ENCODE measurements around the gene MPC1L.

MPC1L gene

DNA sequence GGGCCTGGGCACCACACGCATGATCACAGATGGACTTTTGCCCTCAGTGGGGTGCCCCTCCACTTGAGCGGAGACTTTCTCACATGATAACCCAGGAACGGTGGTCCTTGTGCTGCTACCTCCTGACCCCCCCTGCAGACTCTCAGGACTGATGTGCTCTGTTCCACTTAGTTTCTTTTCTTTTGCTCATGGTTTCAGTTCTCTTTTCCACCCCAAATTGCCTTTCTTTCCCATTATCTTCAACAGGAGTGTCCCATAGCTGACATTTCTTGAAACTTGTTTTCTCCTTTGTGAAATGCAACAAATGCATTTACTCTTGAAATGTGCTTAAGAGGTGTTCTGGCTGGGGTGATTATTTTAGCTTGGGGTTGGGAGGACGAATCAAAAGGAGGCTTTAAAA is 9.0 kb downstream of the MPC1L start:
- no peak for DNase-seq

DNA sequence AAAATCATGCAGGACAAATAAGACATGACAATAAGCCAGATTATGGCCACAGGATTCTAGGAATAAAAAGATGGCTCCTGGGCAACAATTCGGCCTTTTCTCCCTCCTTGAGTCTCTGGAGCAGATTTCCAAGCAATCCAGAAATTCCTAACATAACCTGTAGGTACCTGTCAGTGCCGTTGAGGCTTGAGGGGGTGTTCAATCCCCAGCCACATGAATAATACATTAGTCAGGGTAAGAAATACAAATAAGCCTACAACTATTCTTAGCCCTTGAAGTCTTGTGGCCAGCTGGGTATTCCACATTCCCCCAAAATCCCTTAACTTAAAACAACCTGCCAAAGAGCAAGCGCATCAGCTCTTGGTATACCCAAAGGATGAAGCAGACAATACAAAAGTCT is 14.5 kb downstream of the MPC1L start:
- DNase-seq, result no peak

DNA sequence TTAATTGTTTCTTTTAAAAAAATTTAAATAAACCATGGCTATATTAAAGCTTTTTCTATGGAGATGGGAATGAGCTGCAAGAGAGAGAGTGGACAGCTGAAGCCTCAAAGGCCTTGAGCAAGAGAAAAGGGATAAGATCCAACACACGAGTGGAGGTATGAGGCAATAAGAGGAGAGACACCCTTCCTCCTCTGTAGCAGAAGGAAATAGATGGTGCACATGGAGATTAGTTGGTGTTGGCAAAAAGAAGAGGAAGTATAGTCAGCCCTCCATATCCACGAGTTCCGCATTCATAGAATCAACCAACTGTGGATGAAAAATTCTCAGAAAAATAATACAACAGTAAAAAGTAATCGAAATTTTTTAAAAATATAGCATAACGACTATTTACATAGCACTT is 20.9 kb downstream of the MPC1L start:
- DNase-seq, result no peak

GRCh38 chrX:40644821-40645358 is 21.7 kb downstream of the MPC1L start:
- DNase-seq, result peak; percentile 53

GRCh38 chrX:40646489-40647306 is 23.5 kb downstream of the MPC1L start:
- peak; percentile 59 for DNase-seq

GRCh38 chrX:40647307-40648197 is 24.3 kb downstream of the MPC1L start, which contains the start of gene CXorf38:
CXorf38 (minus strand) TSS chrX:40647561; CDS start chrX:40647520, 41 bp downstream.
- peak; percentile 99 for DNase-seq

GRCh38 chrX:40651620-40652223 is 28.5 kb downstream of the MPC1L start:
- DNase-seq, result peak; percentile 75

GRCh38 chrX:40652664-40653063 is 29.4 kb downstream of the MPC1L start:
- no peak for DNase-seq

DNA sequence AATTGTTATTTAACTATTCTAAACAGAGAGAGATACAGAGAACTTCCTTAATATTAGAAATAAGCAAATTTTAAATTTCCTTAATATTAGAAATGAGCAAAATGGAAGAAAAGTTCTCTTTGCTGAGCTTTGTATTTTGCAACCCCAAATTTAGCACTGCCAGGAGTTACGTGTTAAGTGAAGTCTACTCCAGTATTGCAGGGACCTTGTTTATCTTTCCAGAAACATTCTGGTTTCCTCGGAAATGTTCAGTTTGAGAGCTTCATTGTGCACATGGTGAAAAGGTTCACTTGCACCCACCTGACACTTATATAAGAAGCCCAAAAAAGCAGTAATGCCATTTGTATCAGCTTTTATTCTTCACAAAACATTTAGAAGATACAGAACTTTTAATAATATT is 30.3 kb downstream of the MPC1L start:
- DNase-seq, result no peak

GRCh38 chrX:40660381-40660780 is 37.2 kb downstream of the MPC1L start:
- DNase-seq, result no peak

DNA sequence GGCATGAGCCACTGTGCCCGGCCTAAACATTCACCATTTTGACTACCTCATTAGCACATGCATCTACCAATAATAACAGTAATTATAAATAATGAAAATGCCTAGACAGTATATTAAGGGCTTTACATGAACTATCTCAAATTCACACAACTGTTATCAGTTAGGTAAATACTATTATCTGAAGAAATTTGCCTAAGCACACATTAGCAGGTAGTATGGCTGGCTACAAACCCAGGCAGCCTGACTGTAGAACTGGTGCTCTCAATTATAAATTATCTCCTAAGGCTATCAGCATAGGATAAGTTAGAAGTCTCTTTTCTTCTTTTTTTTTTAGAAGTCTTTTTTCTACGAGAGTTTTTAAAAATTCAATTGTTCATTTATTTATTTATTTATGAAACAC is 38.3 kb downstream of the MPC1L start:
- no peak for DNase-seq

DNA sequence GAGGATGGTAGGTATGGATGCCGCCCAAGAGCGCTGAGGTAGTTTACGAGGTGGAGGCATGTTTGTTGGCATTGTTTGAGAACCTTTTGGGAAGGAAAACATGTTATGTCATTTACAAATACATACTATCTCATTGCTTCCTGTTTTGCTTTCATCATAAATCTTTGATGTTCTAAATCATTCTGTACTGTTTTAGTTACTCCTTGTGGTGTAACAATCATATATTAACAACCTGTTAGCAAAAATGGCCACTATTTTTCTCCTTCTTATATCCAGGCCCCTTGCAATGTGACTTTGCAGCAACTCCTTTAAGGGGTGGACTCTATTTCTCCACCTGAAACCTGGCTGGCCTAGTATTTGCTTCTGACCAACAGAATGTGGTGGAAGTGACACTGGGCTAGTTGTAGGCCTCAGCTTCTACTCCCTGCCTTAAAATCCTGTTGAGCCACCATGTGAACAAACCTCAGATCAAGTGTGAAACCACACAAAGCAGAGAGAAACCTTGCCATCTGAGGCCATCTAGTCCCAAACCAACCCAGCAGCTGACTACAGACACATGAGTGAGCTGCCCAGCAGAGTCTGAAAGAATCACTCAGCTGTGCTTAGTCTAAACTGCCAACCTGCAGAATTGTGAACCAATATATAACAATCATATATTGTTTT is 40.0 kb downstream of the MPC1L start:
- no peak for DNase-seq

DNA sequence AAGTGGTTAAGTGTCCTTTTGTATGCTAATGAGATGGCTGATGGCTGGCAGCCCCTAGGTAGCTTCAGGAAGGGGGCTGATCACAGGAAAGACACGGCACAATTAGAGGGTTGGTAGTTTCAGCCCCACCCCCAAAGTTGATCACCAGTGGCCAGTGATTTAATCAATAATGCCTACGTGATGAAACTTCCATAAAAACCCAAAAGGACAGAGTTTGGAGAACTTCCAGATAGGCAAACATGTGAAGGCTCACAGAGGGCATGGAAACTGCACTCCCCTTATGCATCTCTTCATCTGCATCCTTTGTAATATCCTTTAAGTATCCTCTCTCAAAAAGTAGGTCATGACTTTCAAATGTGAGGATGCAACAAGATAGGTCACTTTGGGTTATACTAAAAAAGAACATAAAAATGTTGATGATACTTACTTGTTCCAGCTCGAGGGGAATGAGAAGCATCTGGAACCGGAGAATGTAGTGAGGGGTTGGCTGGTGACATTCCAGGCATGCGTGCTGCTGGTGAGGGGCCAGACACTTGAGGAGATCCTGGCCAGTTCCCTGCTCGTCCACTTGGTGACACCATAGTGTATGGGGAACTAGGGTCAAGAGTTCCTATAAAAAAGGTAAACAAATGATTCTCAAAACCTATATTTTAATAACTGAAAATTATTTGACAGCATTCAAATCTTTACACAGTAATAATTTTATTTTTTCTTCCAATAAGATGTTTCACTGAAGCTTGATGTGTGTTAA is 40.8 kb downstream of the MPC1L start:
- DNase-seq, result no peak

DNA sequence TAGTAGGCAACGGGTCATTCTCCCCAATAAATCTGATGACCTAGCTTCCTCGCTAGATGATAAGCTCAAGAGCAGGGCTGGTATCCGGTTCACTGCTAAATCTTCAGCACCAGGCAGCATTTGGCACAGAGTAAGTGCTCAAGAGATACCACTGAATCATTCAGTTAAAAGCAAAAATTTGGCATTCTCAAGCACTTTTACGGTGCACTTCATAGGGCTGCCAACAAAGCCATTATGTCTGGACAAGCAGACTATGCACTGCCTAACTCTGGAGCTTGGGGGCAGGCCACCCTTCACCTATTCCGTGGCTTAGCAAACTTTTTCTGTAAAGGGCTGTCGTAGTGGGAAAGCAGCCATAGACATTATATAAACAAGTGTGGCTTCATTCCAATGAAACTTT is 47.9 kb downstream of the MPC1L start:
- no peak for DNase-seq

Data from activated CD4-positive, CD25-positive, alpha-beta regulatory T cell treated with anti-CD3 and anti-CD28 coated beads, Interleukin-2, amount 50 U/mL, for 72 hours (primary cell).